Measurements from ENCODE around the gene C19orf44.

DNA sequence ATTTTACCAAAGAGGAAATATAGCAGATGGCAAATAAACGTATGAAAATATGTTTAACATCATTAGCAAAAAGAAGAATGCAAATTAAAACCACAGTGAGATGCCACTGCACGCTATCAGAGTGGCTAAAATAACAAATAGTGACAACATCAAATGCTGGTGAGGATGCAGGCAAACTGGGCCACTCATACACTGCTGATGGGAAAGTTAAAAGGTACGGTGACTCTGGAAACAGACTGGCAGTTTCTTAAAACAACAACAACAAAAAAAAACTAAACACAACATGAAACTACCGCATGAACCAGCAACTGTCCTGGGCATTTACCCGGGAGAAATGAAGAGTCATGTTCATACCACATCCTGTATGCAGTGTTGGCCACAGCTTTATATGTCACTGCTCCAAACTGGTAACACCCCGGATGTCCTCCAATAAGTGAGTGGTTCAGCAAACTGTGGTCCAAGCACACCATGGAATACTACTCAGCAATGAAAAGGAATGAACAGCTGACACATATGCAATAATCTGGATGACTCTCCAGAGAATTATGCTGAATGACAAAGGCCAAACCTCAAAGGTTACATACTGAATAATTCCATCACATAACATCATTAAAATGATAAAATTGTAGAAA is 46.7 kb upstream of the C19orf44 start:
- TF ChIP-seq, protein P1, sequence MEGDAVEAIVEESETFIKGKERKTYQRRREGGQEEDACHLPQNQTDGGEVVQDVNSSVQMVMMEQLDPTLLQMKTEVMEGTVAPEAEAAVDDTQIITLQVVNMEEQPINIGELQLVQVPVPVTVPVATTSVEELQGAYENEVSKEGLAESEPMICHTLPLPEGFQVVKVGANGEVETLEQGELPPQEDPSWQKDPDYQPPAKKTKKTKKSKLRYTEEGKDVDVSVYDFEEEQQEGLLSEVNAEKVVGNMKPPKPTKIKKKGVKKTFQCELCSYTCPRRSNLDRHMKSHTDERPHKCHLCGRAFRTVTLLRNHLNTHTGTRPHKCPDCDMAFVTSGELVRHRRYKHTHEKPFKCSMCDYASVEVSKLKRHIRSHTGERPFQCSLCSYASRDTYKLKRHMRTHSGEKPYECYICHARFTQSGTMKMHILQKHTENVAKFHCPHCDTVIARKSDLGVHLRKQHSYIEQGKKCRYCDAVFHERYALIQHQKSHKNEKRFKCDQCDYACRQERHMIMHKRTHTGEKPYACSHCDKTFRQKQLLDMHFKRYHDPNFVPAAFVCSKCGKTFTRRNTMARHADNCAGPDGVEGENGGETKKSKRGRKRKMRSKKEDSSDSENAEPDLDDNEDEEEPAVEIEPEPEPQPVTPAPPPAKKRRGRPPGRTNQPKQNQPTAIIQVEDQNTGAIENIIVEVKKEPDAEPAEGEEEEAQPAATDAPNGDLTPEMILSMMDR (conservative IDR thresholded peaks at IDR 0.05), result no peak
- TF ChIP-seq ZFX (IDR thresholded peaks at IDR 0.05), result no peak

Data from C4-2B (cell line).